GM21825 (cell line): Measurements from ENCODE around the gene IQCK.

Source experiments
- ATAC-seq: cut with Tn5 transposase; IDR thresholded peaks from one replicate; pipeline ENCODE4 v1.9.1; 2021; ENCODE audit warnings: mild to moderate bottlenecking, moderate library complexity; ENCODE audit not compliant: unreplicated experiment

IQCK gene

GRCh38 chr16:19698480-19699465, 19.3 kb upstream of the IQCK start:
- ATAC-seq, result no peak

GRCh38 chr16:19699472-19699871, 18.6 kb upstream of the IQCK start:
- no peak for ATAC-seq

GRCh38 chr16:19700319-19700781, 17.7 kb upstream of the IQCK start:
- ATAC-seq, result no peak

DNA sequence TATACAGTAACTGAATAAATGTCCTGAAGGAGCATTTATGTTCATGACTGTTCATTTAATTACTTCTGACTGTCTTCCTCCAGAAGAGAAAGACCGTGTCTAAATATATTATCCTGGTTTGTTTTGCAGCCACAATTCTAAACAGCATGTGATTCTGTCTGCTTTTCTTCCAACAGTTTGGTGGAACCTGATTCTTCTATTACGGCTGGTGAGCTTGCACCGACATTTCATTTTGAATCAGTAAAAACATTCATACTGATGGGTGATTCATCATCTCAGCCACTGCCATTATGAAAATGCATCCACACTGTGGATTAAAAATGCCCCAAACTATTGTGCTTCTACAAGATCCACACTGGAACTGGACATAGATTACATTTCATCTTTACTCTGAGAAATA, 17.0 kb upstream of the IQCK start:
- ATAC-seq, result no peak

DNA sequence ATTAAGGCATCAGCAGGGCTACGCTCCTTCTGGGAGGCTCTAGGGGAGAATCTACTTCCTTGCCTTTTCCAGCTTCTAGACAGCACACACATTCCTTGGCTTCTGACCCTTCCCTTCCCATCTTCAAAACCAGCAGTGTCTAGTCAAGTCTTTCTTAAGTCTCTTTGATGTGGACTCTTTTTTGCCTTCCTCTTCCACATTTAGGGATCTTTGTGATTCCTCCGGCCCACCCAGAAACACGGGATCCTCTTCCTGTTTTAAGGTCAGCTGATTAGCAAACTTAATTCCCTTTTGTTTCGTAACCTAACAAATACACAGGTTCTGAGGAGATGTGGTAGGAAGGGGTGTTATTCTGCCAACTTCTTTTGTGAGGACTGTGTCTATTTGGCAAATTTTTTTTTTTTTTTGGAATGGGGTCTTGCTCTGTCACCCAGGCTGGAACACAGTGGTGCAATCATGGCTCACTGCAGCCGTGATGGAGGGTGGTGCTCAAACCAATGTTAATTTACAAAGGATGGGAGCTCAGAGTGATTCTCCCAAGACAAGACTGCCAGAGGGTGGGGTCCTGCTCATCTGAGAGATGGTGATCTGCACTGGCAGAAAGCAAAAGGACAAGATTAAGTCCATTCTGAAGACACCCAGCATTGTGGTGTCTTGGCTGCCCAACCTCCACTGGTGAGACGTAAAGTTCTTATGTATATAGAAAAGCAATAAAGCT, 14.7 kb upstream of the IQCK start:
- no peak for ATAC-seq

DNA sequence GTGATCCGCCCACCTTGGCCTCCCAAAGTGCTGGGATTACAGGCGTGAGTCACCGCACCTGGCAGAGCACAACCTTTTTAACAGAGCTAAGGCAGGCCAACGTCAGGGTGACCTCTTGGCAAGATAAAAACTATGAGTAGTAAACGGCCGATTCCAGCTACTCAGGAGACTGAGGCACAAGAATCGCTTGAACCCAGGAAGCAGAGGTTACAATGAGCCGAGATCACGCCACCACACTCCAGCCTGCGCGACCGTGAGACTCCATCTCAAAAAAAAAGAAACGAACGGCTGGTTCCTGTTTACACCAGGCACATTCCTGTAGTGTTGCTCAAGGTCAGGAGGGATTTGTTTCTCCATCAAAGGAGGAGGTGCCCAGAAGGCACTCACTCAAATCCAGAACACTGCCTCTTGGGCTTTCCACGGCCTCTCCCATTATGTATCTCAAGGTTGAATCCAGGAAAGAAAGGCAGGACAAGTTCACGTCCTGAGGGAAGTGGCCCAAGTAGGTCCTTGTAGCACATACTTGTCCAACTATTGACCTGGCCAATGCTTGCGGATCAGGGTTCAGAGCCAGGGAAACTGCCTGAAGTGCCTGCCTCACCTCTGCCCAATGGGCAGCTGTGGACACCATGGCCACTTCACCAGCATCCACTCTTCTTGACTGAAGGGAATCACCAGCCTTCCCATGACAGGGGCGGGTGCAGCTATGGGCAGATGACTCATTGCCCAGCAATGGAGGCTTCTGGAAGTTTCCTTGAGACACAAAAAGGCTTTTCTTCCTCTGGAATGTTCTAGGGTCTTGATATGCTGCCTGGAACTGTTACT, 13.5 kb upstream of the IQCK start:
- no peak for ATAC-seq

GRCh38 chr16:19705146-19705501, 12.9 kb upstream of the IQCK start:
- ATAC-seq, result no peak

DNA sequence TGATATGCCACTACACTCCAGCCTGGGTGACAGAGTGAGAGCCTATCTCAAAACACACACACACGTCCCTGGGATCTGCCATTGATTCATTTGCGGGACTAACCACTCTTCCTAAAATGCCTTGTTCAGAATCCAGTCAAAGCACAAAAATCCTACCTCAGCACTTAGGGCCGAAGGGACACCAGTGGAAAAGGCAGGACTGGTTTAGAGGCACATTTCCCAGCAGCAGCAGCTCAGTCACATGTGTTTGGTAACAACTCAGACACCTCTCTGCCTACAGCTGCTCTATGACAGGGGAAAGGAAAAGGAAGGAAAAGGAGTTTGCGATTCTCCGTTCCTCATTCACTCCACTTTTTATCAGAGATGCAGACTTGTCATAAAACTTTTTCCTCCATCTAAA, 12.2 kb upstream of the IQCK start:
- ATAC-seq, result no peak

DNA sequence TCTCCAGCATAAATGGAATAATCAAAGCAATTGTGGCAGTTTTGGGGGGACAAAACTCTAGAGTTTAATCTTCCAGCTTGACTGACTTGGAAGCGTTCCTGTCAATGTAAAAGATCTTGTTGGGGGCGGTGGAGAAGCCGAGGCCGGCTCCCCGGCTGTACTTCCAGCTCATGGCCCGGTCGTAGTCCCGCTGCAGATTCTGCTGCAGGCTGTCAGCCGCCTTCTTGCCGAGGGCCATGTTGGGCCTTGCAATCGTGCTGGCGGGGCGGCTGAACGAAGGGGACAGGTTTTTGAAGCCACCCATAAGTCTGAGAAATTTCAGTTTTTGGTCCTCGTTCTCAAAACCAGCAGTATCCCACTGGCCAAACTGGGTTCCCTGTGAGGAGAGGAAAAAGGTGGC, 11.2 kb upstream of the IQCK start:
- no peak for ATAC-seq

GRCh38 chr16:19707569-19708295, 10.3 kb upstream of the IQCK start:
- no peak for ATAC-seq

DNA sequence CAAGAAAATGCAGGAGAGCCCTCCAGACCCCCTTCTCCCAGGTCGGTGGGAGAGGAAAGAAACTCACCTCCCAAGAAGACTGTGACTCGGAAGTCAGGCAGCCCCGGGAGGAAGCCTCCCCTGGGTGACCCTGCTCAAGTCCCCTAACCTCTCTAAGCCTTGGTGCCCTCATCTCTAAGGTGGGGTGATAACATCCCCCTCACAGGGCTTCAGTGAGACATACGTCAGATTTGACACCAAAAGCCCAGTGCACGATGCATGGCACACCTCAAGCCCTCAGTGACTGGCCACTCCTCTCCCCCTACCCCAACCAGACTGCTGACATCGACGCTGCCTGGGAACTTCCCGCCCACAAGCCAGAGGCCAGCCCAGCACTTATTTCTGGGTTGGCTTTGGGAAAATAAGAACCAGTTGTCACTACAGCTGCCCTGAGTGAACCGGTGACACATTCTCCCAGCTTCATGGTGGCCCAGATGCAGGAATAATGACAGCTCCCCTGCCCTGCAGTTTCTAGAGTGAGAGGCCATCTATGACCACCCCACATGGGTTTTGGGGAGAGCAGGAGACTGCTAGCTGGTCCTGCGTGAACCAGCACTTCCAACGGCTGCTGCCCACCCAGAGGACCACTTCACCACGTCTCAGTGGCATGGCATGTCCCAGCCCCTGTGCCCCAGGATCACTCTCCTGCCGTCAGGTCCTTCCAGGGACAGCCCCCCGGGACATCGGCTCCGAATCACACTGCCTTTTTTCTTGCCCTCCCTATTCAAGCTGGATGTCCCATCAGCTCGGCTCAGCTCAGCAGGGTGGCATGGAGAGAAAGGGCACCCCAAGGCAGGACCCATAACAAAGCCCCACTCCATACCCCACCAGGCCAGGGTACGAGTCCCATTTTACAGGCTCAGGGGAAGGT, 9.5 kb upstream of the IQCK start:
- no peak for ATAC-seq

DNA sequence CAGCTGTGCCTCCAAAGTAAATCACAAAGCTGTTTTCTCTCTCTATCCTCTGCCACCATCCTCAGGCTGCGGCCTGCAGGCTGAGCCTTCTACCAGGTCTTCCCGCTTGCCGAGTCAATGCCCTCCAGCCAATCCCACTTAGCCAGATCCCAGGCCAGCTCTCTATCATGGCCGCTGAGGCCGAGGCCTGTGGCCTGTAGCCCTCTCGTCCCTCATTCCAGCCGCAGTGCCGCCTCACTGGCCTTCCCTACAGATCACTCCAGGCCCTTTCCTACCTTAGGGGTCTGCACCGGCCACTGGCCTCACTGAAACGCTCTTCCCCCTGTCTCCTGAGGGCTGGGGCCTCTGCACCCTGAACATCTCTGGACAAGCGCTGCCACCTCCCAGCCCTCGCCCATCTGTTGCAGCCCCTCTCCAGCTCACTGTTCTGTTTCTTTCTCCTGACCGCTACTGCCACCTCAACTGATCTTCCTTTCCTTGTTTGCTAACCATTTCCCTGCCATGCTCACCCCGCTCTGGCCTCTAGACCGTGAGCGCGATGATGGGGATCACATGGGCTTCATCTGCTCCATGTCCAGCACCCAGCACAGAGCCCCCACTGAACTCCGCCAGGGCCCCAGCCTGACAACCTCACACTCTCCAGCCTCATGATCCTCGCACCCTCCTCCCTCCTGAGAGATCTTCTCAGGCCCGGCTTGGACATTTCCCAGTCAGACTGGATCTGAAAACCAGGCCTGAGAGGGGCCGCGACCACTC, 8.5 kb upstream of the IQCK start:
- ATAC-seq, result no peak

DNA sequence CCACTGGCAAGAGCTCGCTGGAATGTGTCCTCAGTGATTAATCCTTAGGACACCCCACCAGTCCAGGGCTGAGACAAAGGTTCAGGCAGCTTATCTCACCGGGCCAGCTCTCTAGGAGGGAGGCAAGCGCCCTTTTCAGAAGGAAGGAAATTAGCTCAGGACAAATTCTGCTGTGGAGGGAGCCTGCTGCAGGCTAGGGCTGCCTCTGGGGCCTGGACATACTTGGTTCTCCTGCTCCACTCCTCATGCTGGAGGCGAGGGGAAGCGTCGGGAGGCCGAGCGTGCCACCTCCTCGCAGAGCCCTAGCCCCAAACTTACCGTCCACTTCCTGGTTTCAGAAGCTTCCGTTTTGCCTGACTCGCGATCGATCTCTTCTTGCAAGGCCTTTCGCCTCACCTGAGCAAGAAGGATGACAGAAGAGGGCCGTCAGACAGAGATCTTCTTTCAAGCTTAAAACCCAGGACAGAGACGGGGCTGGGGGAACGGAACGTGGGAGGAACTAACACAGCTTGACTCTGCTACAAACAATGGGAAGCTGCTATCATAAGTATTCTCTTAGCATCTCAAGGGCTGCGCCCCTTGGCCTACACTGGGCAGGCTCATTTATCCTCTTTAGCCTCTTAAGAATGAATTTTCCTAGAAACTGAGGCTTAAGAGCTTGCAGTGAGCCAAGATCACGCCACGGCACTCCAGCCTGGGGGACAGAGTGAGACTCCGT, 7.7 kb upstream of the IQCK start:
- no peak for ATAC-seq

DNA sequence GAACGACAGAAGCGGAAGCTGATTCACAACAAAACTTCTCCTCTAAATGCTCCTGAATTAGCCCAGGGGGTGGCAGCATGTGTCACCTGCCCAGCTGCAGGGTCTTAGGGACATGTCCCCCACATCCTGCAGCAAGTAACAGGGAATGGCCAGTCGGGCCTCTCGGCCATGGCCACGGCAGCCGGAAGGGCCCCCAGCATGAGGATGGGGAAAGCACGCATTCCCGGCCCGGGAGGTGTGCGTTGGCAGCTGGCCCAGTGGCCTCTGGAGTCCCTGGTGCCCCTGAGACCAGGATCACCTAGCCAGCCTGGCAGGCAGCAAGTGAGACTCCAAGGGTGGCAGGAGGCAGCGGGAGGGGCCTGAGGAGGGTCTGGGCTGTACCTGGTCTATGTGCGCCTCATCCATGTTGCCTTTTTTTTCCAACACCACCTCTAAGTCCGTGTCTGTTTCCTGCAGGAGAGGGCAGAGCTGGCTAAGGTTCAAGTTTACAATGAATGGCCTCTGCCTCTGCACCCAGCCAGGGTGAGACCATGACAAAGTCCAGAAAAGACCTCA, 7.0 kb upstream of the IQCK start:
- ATAC-seq, result no peak

- ATAC-seq, result no peak
These were observed 6.4 kb upstream of the IQCK start for GRCh38 chr16:19711643-19712042.

- no peak for ATAC-seq
These were observed 5.5 kb upstream of the IQCK start for GRCh38 chr16:19712418-19713058.

DNA sequence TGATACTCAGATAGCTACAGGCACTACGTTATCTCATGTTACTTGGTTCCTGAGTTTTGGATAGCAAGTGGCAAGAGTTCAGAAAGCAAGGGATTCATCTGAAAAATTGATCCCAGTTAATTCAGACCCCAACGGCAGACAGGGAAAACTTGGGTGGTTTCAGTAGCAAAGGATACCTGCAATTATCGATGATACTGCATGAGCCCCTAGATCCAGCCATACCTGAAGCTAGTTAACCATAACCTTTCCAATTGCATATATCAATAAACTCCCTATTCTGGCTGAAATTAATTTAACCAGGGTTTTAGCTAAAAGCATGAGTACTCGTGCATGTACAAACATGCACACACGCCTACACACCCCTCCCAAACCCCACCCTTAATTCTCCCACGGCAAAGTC, 4.4 kb upstream of the IQCK start:
- ATAC-seq, result no peak
